CD4-positive, alpha-beta T cell treated with Interleukin-17A for 1 hour (primary cell): ENCODE measurements around the gene ZNF488.

Source experiments
- DNase-seq: peaks from one replicate; pipeline ENCODE4 v3.0.0-alpha.2; 2020

The ZNF488 gene

DNA sequence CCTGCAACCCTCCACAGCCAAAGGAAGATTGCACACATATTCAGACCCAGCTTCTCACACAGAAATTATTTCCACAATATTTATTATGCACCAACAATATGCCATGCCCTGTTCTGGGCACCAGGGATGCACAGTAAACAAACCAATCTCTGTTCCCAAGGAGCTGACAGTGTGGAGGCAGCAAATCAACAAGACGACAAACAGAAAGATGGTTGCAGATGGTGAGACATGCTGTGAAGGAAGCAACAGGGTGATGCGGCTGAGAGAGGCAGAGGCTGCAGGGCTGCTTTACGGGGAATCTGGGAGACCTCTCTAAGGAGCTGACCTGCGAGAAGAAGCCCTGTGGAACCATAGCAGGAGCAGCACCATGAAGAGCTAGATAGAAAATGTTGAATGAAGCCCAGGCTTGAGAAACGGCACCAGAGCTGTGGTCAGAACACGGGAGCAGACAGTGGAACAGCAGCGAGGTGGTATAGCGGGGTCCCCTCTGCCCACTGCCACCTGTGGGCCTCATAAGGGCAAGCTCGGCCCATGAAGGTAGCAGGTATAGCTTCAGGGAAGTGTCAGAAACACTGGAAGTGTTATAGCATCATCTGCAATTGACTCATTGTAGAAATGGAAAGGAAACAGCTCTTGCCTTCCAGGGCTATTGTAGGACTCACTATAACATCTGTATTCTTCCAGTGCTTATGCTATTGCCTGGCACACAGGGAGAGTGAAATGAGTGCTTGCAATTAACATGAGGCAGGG is 18.5 kb downstream of the ZNF488 start:
- DNase-seq, result no peak

DNA sequence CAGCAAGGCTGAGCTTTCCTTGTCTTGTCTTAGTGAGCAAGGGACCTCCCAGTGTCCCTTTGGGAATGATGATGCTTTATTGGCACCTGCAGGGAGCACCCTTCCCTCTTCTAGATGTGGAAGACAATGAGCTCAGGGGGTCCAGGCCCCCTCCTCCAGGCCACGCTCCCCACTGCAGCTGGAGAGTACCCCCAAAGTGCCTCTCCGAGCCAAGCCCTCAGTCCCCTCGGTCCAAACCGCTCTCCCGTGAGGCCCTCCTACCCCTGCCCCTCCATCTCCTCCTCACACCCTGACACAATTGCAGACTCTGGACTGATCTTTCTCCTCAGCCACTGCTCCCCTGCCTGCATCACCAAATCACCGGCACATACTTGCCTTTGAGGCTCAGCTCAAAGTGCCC is 19.2 kb downstream of the ZNF488 start:
- no peak for DNase-seq

DNA sequence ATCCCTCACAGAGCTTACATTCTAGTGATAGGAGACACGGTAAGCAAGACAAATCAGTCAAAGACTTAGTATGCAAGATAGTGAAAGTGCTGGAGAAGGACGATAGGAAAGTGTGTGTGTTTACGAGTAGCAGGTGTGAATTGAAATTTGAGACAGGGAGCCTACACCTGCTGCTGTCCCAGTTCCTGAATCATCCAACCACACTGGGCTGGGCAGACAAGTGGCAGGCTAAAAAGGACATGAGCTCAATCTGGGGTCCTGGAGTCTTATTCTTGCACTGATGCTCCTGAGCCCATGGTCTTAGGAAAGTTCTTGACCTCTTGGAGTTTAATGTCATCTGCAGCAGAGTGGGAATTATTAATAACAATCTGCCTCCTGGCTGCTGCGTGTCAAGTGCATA is 19.7 kb downstream of the ZNF488 start:
- DNase-seq, result no peak

DNA sequence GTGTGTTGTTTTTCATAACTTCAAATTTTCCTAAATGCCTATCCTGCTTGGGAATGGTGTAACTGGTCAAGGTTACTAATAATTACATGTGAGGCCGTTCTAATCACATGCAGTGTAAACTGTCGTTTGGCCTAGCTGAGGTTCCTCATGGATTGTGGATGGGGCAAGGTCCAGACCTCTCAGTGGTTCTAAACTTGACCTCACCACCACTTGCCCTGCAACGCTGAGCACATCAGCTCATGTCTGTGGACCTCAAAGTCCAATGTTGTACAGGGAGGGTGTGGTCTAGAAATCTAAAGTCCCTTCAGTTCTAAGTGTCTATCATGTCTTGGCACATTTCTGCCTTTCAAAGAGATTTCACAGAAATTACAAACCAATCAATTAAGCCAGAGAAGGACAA is 20.3 kb downstream of the ZNF488 start:
- DNase-seq, result no peak

DNA sequence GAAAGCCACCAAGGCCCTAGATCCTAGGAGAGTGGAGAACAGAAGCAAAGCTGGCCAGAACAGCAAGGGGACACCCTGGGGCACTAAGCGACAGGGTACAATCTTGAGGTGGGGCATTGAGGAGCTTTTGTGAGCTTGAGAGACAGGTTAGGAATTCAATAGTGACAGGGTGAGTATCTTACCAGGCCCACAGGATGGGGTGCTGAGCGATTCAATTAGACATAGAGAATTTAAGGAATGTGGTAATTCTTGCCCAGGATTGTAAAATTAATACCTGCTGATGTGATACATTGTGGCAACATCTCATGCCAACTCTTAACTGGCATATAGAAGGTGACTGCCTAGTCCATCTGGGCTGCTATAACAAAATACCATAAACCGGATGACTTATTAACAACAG is 21.9 kb downstream of the ZNF488 start:
- no peak for DNase-seq

DNA sequence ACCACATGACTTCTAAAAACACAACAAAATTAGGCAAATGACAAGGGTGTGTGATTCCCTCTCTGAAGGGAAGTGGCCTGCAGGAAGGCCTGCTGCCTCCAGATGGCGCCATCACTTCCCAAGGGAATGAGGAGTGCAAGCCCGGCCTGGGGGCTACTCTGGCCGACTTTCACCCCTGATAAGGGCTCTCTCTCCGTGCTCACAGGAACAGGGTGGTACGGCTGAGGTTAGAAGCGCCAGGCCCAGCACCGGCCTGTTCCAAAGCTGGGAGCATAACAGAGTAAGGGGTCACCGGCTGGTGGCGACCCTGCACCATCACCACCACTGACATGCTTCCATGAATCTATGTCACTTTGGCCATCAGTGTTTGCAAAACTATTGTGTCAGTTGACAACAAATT is 22.8 kb downstream of the ZNF488 start:
- DNase-seq, result no peak

DNA sequence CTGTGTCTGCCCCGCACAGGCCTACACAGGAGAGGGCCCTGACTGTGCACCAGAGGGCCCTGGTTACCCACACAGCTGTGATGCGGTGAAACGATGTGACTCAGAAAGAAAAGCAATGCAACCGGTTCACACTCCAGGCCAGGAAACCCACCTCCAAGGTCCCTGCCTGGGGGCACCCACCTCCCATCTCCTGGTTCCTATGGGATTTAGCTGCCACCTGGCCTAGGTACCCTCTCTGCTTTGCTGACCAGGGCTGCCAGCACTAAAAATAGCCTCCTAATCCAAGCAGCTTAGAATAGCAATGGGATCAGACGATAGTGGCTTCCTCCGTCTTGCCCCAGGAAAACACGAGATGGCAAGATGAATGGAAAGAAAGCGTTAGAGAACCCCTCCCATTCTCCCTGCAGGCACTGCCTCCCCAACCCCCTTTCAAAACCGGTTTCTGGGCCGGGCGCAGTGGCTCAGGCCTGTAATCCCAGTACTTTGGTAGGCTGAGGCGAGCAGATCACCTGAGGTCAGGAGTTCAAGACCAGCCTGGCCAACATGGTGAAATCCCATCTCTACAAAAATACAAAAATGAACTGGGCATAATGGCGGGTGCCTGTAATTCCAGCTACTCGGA is 23.6 kb downstream of the ZNF488 start:
- DNase-seq, result no peak

DNA sequence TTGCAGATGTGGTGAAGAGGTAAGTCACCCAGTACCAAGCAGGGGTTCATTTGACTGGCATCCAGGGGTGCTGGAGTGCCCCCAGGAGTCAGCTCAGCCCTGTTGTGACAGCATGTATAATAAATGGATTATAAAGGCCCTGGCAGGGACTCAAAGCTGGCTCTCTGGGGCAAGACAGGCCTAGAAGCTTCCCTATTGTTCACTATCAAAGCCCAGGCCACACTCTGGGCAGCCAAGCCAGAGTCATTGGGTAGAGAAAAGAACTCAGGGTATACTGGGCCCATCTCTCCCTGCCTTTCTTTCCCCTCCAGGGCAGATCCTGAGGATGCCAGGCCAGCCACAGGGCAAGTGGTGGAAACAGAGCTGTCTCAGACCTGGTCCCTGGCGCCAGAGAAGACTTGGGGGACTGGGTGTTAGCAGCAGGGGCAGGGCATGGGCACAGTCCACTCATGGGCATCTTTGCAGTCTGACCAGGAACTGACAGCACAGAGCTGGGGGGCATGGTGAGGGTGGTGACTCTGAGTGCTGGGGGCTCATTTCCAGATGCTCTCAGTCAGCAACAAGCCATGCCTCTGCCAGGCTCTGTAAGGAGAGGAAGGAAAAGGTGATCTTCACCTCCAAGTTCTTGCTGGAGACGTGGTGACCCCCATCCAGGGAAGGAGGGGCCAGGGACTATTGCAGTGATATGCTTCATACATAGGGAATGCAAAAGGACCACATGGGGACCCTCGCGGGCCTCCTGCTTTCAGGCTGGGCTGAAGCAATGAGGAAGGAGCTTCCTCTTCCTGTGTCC is 24.3 kb downstream of the ZNF488 start:
- no peak for DNase-seq

DNA sequence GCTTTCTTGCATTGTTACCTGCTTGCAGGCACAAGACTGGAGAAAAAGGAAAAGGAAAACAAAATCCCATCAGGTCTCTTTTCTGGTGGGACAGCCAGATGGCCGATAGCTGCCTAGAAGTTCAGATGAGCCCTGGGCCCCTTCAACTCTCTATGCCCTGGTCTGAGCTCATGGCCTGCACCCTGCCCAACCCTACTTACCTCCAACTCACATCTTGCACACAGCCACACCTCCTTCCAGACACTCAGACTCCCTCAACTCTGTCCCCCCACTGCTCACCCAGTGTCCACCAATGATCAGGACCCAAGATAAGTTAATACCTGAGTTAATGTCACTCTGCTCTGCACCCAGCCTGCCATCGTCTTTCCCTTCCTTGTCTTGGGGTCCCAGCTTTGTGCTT is 25.0 kb downstream of the ZNF488 start:
- no peak for DNase-seq

DNA sequence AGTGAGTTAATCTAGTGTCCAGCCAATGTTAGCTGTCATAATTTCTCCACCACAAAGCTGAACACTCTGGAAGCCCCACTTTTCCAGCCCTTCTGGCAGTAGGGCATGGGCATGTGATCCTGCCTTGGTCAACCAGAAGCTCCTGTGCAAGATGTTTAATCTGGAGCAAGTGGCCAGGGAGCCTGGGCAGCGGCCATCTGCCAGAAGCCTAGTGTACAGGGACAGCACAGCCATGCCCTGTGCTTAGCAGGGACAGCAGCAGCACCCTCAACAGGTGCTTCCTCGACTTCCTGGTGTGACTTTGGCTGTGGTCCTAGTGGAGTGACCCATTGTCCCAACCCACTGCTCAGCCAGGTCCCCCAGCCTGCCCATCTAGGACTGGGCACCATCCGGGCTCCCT is 25.6 kb downstream of the ZNF488 start:
- DNase-seq, result no peak

DNA sequence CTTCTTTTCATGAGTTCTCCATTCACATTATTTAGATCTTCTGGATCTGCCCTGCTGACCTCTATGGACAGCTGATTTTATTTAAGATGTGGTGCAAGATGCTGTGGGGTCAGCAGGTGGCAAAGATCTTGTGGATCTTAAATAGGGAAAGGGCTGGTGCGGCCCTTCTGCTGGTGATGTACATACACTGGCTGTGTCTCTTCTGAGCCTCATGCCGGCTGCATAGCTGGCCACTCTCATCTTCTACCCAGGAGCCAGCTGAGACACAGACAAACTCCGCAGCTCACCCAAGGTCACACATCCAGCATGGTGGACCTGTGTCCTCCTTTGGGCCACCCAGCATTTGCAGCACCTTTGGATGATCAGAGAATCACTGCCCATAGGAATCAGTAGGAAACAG is 26.2 kb downstream of the ZNF488 start:
- no peak for DNase-seq

DNA sequence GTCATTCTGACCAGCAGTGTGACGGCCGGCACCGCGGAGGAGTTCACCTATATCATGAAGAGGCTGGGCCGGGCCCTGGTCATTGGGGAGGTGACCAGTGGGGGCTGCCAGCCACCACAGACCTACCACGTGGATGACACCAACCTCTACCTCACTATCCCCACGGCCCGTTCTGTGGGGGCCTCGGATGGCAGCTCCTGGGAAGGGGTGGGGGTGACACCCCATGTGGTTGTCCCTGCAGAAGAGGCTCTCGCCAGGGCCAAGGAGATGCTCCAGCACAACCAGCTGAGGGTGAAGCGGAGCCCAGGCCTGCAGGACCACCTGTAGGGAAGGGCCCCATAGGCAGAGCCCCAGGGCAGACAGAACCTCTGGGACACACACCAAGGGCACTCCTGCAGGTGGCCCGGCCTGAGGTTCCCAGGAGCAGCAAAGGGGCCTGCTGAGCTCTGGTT is 26.9 kb downstream of the ZNF488 start:
- DNase-seq, result no peak

DNA sequence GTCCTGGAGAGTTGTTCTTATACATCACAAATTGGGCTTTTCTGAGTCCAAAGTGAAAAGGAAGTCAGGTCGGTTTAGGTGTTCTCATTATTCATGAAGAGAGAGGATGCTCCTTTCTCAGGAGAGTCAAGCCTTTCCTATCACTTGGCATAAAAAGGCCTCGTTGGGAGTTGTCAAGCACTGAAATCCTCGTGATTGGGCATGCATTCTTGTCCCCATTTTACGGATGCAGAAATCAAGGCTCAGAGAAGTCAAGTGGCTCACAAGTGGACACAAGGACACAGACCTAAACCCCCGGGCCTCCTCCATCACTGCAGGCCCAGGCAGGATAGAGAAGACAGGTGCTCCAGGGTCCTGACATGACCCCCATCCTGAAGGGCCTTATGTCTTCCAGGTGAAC is 27.4 kb downstream of the ZNF488 start:
- no peak for DNase-seq

DNA sequence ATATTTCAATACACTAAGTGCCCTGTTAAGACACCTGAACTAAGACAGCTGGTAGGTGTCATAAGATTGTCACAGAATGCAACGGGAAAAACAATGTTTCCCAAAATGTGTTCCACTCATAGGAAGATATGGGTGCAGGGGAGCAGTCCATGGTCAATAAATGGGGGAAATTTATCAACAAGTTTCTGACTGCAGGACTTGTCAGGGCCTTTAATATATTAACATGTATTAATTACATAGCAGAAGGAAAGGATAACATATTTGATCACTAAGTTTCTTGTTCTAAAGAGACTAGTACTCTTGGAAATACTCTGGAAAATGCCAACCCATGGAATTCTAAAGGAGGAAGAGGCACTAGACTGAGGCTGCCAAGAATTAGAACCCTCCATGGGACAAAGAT is 29.2 kb downstream of the ZNF488 start:
- DNase-seq, result no peak

DNA sequence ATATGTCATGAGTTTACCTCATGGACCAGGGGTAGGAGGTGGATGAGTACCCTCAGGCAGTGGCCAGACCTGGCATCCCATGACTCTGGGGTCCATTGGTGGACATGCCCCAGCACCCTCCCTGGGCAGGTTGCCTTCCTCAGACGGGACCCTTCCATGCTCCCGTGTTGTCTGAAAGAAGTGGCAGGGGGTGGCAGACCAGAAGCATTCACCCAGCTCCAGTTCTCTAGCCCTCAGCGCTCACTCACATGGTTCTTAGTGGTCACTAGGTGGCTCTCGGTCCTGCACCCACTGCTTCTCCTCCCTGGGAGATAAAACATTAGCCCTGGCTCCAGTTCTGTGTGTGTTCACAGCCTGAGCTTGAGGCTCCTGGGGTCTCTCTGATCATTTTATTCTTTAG is 29.9 kb downstream of the ZNF488 start:
- no peak for DNase-seq

DNA sequence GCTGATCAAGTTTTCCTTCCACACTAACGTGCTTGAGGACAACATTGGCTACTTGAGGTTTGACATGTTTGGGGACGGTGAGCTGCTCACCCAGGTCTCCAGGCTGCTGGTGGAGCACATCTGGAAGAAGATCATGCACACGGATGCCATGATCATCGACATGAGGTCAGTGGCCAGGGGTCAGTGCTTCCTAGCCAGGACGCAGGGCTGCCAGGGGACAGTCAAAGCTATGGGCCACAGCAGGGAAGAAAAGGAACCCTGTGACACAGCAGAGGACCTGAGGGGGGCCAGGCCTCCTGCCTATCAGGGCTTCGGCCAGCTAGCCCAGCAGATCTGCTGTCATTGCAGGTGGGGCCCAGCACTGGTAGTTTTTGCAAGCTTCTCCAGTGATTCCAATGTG is 30.7 kb downstream of the ZNF488 start:
- no peak for DNase-seq

DNA sequence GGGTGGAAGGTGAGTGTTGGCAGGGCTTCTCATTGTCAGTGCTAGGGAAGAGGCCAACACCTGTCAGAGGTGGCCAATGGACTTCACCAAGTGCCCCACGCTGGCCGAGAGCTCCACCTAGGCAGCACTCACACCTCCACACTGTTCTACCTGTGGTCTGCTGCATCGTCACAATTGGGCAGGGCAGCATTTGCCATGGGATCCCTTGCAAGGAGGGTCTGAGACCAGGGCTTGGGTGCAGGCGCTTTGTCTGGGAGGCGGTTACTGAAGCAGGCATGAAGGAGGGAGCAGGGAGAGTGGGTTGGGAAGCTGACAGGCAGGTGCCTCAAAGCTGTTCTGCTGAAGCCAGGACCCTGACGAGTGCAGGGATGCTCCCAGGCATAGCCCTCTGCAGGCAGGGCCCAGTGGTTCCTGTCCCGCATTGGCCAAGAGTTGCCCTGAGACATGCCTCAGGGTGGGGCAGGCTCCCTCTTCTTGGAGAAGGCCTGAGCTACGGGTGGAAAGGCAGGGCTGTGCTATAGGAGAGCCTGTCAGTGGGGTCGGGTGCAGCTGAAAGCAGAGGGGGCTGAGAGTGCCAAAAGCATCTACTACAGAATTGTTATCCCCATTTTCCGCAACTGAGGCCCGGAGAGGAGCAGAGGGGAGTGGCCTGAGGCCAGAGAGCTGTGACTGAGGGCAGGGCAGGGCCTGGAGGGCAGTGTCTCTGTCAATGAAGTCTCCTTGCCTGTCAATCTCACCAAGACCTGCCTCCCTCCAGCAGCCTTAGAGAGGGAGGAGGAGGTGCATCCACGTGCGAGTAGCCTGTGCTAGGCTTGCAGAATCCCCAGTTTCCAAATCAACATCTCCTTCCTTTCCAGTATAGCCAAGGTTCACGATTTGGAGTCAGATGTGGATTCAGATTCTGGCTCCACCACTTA is 31.9 kb downstream of the ZNF488 start:
- DNase-seq, result no peak

DNA sequence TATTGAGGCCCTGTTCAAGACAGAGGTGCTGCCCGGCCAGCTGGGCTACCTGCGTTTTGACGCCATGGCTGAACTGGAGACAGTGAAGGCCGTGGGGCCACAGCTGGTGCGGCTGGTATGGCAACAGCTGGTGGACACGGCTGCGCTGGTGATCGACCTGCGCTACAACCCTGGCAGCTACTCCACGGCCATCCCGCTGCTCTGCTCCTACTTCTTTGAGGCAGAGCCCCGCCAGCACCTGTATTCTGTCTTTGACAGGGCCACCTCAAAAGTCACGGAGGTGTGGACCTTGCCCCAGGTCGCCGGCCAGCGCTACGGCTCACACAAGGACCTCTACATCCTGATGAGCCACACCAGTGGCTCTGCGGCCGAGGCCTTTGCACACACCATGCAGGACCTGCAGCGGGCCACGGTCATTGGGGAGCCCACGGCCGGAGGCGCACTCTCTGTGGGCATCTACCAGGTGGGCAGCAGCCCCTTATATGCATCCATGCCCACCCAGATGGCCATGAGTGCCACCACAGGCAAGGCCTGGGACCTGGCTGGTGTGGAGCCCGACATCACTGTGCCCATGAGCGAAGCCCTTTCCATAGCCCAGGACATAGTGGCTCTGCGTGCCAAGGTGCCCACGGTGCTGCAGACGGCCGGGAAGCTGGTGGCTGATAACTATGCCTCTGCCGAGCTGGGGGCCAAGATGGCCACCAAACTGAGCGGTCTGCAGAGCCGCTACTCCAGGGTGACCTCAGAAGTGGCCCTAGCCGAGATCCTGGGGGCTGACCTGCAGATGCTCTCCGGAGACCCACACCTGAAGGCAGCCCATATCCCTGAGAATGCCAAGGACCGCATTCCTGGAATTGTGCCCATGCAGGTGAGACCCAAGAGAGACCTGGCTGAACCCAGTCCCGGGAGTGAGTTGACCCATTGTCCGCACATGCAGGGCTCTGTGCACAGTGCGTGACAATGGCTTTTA is 33.1 kb downstream of the ZNF488 start:
- DNase-seq, result no peak

DNA sequence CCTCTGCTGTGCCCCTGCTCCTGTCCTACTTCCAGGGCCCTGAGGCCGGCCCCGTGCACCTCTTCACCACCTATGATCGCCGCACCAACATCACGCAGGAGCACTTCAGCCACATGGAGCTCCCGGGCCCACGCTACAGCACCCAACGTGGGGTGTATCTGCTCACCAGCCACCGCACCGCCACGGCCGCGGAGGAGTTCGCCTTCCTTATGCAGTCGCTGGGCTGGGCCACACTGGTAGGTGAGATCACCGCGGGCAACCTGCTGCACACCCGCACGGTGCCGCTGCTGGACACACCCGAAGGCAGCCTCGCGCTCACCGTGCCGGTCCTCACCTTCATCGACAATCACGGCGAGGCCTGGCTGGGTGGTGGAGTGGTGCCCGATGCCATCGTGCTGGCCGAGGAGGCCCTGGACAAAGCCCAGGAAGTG is 34.1 kb downstream of the ZNF488 start:
- DNase-seq, result no peak

DNA sequence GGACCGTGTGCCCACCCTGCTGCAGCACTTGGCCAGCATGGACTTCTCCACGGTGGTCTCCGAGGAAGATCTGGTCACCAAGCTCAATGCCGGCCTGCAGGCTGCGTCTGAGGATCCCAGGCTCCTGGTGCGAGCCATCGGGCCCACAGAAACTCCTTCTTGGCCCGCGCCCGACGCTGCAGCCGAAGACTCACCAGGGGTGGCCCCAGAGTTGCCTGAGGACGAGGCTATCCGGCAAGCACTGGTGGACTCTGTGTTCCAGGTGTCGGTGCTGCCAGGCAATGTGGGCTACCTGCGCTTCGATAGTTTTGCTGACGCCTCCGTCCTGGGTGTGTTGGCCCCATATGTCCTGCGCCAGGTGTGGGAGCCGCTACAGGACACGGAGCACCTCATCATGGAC is 34.6 kb downstream of the ZNF488 start:
- no peak for DNase-seq

DNA sequence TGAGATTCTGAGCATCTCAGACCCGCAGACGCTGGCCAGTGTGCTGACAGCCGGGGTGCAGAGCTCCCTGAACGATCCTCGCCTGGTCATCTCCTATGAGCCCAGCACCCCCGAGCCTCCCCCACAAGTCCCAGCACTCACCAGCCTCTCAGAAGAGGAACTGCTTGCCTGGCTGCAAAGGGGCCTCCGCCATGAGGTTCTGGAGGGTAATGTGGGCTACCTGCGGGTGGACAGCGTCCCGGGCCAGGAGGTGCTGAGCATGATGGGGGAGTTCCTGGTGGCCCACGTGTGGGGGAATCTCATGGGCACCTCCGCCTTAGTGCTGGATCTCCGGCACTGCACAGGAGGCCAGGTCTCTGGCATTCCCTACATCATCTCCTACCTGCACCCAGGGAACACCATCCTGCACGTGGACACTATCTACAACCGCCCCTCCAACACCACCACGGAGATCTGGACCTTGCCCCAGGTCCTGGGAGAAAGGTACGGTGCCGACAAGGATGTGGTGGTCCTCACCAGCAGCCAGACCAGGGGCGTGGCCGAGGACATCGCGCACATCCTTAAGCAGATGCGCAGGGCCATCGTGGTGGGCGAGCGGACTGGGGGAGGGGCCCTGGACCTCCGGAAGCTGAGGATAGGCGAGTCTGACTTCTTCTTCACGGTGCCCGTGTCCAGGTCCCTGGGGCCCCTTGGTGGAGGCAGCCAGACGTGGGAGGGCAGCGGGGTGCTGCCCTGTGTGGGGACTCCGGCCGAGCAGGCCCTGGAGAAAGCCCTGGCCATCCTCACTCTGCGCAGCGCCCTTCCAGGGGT is 35.2 kb downstream of the ZNF488 start:
- DNase-seq, result no peak
